Liver (tissue), 9 donors: ENCODE results near the gene GPN3. TPM values are rescaled to one million over a fixed set of nuclear protein-coding genes. Genes with fewer than 3 reads are reported as not detected.
A peak's percentile ranks its signal among the peaks of the same experiment; 100 is the strongest.

Experiments
- DNase-seq: peaks from one replicate; pipeline ENCODE4 v3.0.0-alpha.2; 2017; ENCODE audit warnings: low spot score
- H3K27ac ChIP-seq, 2 donors: one replicate each; pipeline ENCODE4 v1.7.0; 2013; ENCODE audit warnings: inconsistent platforms in 2 of 2, low read length in 2 of 2, control low read depth in 1 of 2, low read depth in 1 of 2, mild to moderate bottlenecking in 1 of 2
- H3K27me3 ChIP-seq, 4 donors: one replicate each; pipeline versions ENCODE4 v1.6.1 to v1.7.0; 2013; ENCODE audit warnings: low read length in 3 of 4, inconsistent platforms in 1 of 4, mild to moderate bottlenecking in 1 of 4, moderate library complexity in 1 of 4; ENCODE audit not compliant: control insufficient read depth in 4 of 4, insufficient read depth in 4 of 4
- H3K36me3 ChIP-seq, 4 donors: one replicate each; pipeline versions ENCODE4 v1.6.1 to v1.7.0; 2013; ENCODE audit warnings: low read length in 3 of 4, mild to moderate bottlenecking in 3 of 4, low read depth in 1 of 4, moderate library complexity in 1 of 4; ENCODE audit not compliant: control insufficient read depth in 4 of 4, insufficient read depth in 3 of 4
- H3K4me1 ChIP-seq, 4 donors: one replicate each; pipeline versions ENCODE4 v1.6.1 to v1.7.0; 2013; ENCODE audit warnings: low read length in 3 of 4, mild to moderate bottlenecking in 3 of 4, moderate library complexity in 1 of 4; ENCODE audit not compliant: control insufficient read depth in 4 of 4, insufficient read depth in 4 of 4
- H3K4me3 ChIP-seq, 3 donors: one replicate each; pipeline versions ENCODE4 v1.6.1 to v1.7.0; 2013; ENCODE audit warnings: low read length in 3 of 3, control low read depth in 1 of 3, low read depth in 1 of 3, mild to moderate bottlenecking in 1 of 3
- H3K9ac ChIP-seq, 2 donors: one replicate each; pipeline ENCODE4 v1.7.0; 2013; ENCODE audit warnings: low read length in 2 of 2, mild to moderate bottlenecking in 2 of 2, moderate library complexity in 2 of 2, control low read depth in 1 of 2, low read depth in 1 of 2
- H3K9me3 ChIP-seq, 4 donors: one replicate each; pipeline versions ENCODE4 v1.6.1 to v1.7.0; 2013; ENCODE audit warnings: low read length in 3 of 4; ENCODE audit not compliant: control insufficient read depth in 4 of 4
- ATF3 ChIP-seq: IDR thresholded peaks from 2 replicates; pipeline ENCODE4 v1.6.1; 2016; ENCODE audit warnings: antibody characterized with exemption
- CTCF ChIP-seq: fragments of 150-350 bp; IDR thresholded peaks from 2 replicates; pipeline ENCODE4 v1.5.1; 2017; ENCODE audit warnings: improper control_type of control experiment, low read depth, low read length; ENCODE audit not compliant: missing input control
- EGR1 ChIP-seq, 2 donors: IDR thresholded peaks; 2 replicates each; pipeline ENCODE4 v1.6.1; 2016 to 2018; ENCODE audit warnings: antibody characterized with exemption in 2 of 2, low read depth in 2 of 2
- FOXA1 ChIP-seq: IDR thresholded peaks from 2 replicates; pipeline ENCODE4 v1.6.1; 2016; ENCODE audit warnings: antibody characterized with exemption
- FOXA2 ChIP-seq: IDR thresholded peaks from 2 replicates; pipeline ENCODE4 v1.6.1; 2016; ENCODE audit warnings: antibody characterized with exemption
- GABPA ChIP-seq, 2 donors: IDR thresholded peaks in 1 of 2; conservative IDR thresholded peaks in 1 of 2; 2 replicates each; pipeline ENCODE4 v1.6.1; 2016; ENCODE audit warnings: antibody characterized with exemption in 2 of 2, mild to moderate bottlenecking in 1 of 2, moderate library complexity in 1 of 2
- HNF4A ChIP-seq, 2 donors: conservative IDR thresholded peaks; 2 replicates each; pipeline ENCODE4 v1.6.1; 2016; ENCODE audit warnings: antibody characterized with exemption in 2 of 2, mild to moderate bottlenecking in 2 of 2
- HNF4G ChIP-seq: IDR thresholded peaks from 2 replicates; pipeline ENCODE4 v1.6.1; 2016; ENCODE audit warnings: antibody characterized with exemption
- JUND ChIP-seq, 2 donors: IDR thresholded peaks; 2 replicates each; pipeline ENCODE4 v1.6.1; 2016; ENCODE audit warnings: antibody characterized with exemption in 2 of 2
- NR2F2 ChIP-seq: IDR thresholded peaks from 2 replicates; pipeline ENCODE4 v1.6.1; 2016; ENCODE audit warnings: antibody characterized with exemption
- RAD21 ChIP-seq, 2 donors: IDR thresholded peaks; 2 replicates each; pipeline ENCODE4 v1.6.1; 2016; ENCODE audit warnings: antibody characterized with exemption in 2 of 2, mild to moderate bottlenecking in 2 of 2
- RXRA ChIP-seq, 2 donors: IDR thresholded peaks; 2 replicates each; pipeline ENCODE4 v1.6.1; 2017 to 2018; ENCODE audit warnings: antibody characterized with exemption in 2 of 2, mild to moderate bottlenecking in 1 of 2
- SP1 ChIP-seq: IDR thresholded peaks from 2 replicates; pipeline ENCODE4 v1.6.1; 2018; ENCODE audit warnings: antibody characterized with exemption, mild to moderate bottlenecking
- TAF1 ChIP-seq: conservative IDR thresholded peaks from 2 replicates; pipeline ENCODE4 v1.6.1; 2016; ENCODE audit warnings: antibody characterized with exemption, mild to moderate bottlenecking
- YY1 ChIP-seq: IDR thresholded peaks from 2 replicates; pipeline ENCODE4 v1.6.1; 2016; ENCODE audit warnings: antibody characterized with exemption, mild to moderate bottlenecking
- ZBTB33 ChIP-seq: IDR thresholded peaks from 2 replicates; pipeline ENCODE4 v1.6.1; 2016; ENCODE audit warnings: antibody characterized with exemption
- WGBS: extraction: QIAGEN DNeasy Blood & Tissue Kit; methylation state at CpG from one replicate; pipeline ENCODE4 v1.1.7; 2013; 5-methylcytosine and 5-hydroxymethylcytosine counted together
- polyA plus RNA-seq, 2 donors: library from polyadenylated mRNA; stranded (reverse) in 1 of 2; unstranded in 1 of 2; fragments of 200-250 nt in 1 of 2; fragments of >200 nt in 1 of 2; fragmentation: Nextera tagmentation in 1 of 2; extraction: Ambion mirVana in 1 of 2; gene quantifications; one replicate each; pipeline versions ENCODE4 v1.2.1 to v1.2.3, GENCODE V29; 2013 to 2015
- total RNA-seq, 2 donors: library from RNA; depleted of rRNA; stranded (reverse); fragments of >200 nt; gene quantifications; one replicate each; pipeline ENCODE4 v1.2.3, GENCODE V29; 2014
- TF ChIP-seq, protein P1 (sequence below): IDR thresholded peaks from 2 replicates; pipeline ENCODE4 v1.6.1; 2016; ENCODE audit warnings: antibody characterized with exemption
- TF ChIP-seq, protein P2 (sequence below): IDR thresholded peaks from 2 replicates; pipeline ENCODE4 v1.6.1; 2016; ENCODE audit warnings: antibody characterized with exemption, mild to moderate bottlenecking
- donor health status: healthy.
- donor health status: healthy.
- donor health status: healthy.
- donor health status: healthy.
- donor health status: healthy.

The GPN3 gene
- total RNA-seq: 10 to 100 TPM; 13.4 to 17.7 TPM
- 10 to 100 TPM; 19.6 to 47.2 TPM for polyA plus RNA-seq

DNA sequence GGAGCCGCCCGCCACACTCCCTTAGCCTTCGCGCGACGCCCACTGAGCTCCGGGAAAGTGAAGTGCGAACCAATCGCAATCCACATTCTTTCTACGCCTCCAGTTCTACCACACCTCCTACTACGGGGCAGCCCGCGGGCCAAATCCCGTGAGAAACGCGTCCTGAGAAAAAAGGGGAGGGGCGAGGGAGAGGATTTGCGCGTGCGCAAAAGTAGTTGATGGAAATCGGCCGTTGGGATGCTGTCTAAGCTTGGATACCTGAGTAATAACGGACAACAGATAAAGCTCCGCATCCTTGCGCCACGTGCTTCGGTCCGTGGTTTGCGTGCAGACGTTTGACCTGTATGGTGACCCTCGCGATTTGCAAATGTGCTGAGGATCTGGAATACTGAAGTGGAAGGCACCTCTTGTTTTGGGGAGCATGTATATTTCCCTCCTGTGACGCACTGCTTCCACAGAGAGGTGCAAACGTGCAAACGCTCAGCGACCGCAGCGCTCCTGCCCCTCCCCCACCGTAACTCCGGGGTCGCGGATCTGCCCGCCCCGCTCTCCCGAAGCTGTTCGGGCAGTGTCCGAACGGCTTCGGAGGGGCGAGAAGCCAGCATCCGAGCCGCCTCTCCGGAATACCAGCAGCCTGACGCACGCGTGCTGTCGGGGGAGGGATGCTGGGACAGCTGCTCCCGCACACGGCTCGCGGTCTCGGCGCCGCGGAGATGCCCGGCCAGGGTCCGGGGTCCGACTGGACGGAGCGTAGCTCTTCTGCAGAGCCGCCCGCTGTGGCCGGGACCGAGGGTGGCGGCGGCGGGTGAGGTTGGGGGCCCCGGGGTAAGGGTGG, at the start of gene GPN3, which contains the start of gene FAM216A:
Gene GPN3, minus strand, starts transcription at position 44 of the 835 bp plus-strand sequence. CDS start 54 bp downstream, outside the sequence.
Gene FAM216A, plus strand, starts transcription at position 632 of the 835 bp plus-strand sequence. Its CDS starts 31 bp downstream, at position 663.
- under 1% methylated on average over 78 of the region's 78 CpGs for WGBS

More for the DNA sequence above, at the start of gene GPN3, which contains the start of gene FAM216A:
- TF ChIP-seq, protein P1, sequence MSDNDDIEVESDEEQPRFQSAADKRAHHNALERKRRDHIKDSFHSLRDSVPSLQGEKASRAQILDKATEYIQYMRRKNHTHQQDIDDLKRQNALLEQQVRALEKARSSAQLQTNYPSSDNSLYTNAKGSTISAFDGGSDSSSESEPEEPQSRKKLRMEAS: peak; percentile 97
- TF ChIP-seq ZBTB33 (peak; percentile 98), NR2F2 (peak; percentile 36), SP1 (peak; percentile 90), ATF3 (peak; percentile 54), FOXA1 (peak; percentile 75), TAF1 (peak; percentile 91), GABPA (IDR thresholded peaks at IDR 0.05 in 1 of 2, conservative IDR thresholded peaks at IDR 0.05 in 1 of 2) (peak in 1 of 2 donors; percentile 83), FOXA2 (peak; percentile 61), YY1 (peak; percentile 95), HNF4A (conservative IDR thresholded peaks at IDR 0.05) (peak; percentile 24 to 43), JUND (IDR thresholded peaks at IDR 0.05) (peak in 1 of 2 donors; percentile 17), HNF4G (peak; percentile 36), CTCF (no peak), RXRA (IDR thresholded peaks at IDR 0.05) (peak; percentile 67 to 69), EGR1 (IDR thresholded peaks at IDR 0.05; ENCODE audit: low read depth in 2 of 2) (peak; percentile 25 to 48), RAD21 (IDR thresholded peaks at IDR 0.05) (peak; percentile 47 to 53)
- TF ChIP-seq, protein P2, sequence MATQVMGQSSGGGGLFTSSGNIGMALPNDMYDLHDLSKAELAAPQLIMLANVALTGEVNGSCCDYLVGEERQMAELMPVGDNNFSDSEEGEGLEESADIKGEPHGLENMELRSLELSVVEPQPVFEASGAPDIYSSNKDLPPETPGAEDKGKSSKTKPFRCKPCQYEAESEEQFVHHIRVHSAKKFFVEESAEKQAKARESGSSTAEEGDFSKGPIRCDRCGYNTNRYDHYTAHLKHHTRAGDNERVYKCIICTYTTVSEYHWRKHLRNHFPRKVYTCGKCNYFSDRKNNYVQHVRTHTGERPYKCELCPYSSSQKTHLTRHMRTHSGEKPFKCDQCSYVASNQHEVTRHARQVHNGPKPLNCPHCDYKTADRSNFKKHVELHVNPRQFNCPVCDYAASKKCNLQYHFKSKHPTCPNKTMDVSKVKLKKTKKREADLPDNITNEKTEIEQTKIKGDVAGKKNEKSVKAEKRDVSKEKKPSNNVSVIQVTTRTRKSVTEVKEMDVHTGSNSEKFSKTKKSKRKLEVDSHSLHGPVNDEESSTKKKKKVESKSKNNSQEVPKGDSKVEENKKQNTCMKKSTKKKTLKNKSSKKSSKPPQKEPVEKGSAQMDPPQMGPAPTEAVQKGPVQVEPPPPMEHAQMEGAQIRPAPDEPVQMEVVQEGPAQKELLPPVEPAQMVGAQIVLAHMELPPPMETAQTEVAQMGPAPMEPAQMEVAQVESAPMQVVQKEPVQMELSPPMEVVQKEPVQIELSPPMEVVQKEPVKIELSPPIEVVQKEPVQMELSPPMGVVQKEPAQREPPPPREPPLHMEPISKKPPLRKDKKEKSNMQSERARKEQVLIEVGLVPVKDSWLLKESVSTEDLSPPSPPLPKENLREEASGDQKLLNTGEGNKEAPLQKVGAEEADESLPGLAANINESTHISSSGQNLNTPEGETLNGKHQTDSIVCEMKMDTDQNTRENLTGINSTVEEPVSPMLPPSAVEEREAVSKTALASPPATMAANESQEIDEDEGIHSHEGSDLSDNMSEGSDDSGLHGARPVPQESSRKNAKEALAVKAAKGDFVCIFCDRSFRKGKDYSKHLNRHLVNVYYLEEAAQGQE: peak; percentile 80
- Histone ChIP-seq H3K4me1 (peaks cover 0 to 27% (median 21%) of the 10 kb centered on the region in 4 donors), H3K36me3 (peaks cover 0 to 6% (median 2%) of the 10 kb centered on the region in 4 donors), H3K4me3 (peak within 1 kb of the TSS; percentile 71 to 99 (median 94)), H3K27me3 (no peaks in the 10 kb centered on the region), H3K27ac (peak within 1 kb of the TSS; percentile 79 to 95), H3K9me3 (no peaks in the 10 kb centered on the region), H3K9ac (peak within 1 kb of the TSS; percentile 77 to 93)
- DNase-seq: peak; percentile 97
